GM12873 (cell line): ENCODE data around the gene LYPD4.

Experiments used
- TF ChIP-seq, protein P1 (sequence below): IDR thresholded peaks from 2 replicates; pipeline ENCODE4 v1.5.1; 2012; ENCODE audit warnings: low read depth, mild to moderate bottlenecking, moderate library complexity, low read length, control low read depth; ENCODE audit not compliant: insufficient read depth; ENCODE audit errors: missing control alignments

The LYPD4 gene

DNA sequence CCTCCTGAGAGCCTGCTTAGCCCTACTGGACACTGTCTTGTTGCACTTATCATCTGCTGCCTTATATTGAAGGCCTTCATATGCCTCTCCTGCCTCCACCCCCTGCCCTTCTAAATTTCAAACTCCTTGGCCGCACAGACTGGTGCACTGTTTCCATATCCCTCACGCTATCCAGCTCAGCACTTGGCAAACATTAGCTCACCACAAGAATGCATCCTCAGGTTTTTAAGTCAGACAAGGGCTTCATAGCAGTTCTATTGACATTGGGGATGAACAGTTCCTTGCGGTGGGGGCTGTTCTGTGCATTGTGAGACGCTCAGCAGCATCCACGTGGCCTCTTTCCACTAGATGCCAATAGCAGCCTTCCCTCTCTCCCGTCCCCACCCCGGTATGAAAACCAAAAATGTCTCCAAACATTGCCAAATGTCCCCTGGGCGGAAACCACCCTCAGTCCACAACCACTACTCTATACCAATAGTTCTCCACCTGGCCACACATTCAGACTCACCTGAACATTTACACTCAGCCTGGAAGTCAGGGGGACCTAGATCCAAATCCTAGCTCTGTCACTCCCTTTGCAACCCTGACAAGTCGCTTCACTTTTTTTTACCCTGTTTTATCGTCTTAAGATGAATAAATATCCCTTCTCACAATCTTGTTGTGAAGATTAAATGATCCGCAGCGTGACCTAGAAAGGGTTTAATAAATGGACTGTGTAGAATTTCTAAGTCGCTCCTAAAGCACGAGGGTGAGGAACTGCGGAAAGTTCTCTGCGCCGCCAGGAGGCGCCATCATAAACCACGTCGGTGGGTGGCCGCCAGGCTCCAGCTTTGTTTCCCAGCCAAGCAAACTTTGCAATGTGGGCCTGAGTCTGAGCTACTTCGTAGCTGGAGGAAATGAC is 51.7 kb downstream of the LYPD4 start:
- TF ChIP-seq, protein P1, sequence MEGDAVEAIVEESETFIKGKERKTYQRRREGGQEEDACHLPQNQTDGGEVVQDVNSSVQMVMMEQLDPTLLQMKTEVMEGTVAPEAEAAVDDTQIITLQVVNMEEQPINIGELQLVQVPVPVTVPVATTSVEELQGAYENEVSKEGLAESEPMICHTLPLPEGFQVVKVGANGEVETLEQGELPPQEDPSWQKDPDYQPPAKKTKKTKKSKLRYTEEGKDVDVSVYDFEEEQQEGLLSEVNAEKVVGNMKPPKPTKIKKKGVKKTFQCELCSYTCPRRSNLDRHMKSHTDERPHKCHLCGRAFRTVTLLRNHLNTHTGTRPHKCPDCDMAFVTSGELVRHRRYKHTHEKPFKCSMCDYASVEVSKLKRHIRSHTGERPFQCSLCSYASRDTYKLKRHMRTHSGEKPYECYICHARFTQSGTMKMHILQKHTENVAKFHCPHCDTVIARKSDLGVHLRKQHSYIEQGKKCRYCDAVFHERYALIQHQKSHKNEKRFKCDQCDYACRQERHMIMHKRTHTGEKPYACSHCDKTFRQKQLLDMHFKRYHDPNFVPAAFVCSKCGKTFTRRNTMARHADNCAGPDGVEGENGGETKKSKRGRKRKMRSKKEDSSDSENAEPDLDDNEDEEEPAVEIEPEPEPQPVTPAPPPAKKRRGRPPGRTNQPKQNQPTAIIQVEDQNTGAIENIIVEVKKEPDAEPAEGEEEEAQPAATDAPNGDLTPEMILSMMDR = peak; percentile 82
